Measurements from ENCODE around the gene DBH.
A peak's percentile ranks its signal among the peaks of the same experiment; 100 is the strongest.
"Not testable (repeated sequence)": the region's sequence is repeated elsewhere in the genome, so short reads cannot be mapped to it uniquely, and the experiment has no call there.

DBH gene

DNA sequence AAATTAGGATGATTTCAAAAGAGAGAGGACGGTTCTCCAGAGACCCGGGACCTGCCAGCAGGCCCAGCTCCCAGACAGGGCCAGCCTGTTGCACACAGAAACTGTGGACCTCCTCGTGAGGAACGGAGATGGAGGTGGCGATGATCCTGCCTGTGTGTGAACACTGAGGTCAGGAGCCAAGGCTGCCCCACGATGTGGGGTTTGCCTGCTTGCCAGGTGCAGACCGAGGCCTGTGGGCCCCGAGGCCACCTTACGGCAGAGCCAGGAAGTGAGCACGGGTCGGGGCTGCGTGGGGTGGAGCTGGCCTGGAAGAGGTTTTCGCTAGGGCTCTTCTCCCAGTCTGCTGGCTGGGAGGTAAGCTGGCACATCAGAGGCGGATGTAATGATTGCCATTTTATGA is 31.3 kb upstream of the DBH start:
- DNase-seq: no peak

GRCh38 chr9:133605446-133605845 is 30.7 kb upstream of the DBH start:
- DNase-seq: no peak

DNA sequence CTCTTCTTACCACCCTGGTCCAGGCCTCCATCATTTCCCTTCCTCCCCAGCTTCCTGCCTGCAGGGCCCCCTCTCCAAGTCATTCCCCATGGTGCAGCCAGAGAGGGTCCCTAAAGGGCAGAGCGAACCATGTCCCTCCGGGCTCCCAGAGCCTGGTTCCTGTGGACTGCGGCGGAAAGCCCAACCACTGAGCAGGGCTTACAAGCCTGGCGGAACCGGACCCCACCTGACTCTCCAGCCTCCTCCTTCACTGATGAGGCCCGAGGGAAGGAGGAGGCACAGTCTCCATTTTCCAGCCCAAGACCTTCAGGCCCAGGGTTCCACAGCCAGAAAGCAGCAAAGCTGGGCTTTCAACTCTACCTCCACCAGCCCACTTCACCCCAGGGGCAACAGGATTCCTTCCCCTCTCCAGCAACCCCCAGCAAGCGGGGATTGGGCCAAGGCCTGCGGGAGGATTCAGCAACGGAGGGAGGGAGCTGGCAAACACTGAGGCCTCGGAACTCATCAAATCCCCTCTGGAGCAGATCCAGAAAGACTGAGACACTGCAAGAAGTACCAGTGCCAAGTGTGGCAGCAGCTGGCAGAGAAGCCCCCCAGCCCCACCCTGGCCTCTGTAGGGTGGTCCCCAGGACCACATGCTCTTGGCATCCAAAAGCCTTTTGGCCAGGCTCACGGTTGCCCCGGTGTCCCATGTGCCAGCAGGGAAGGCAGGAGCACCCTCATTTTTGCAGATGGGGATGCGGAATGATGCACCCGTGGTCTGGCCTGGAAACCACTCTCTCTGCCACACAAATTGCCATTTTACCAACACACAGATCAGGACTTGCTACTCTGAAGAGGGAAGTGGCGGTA is 30.1 kb upstream of the DBH start:
- DNase-seq: no peak

DNA sequence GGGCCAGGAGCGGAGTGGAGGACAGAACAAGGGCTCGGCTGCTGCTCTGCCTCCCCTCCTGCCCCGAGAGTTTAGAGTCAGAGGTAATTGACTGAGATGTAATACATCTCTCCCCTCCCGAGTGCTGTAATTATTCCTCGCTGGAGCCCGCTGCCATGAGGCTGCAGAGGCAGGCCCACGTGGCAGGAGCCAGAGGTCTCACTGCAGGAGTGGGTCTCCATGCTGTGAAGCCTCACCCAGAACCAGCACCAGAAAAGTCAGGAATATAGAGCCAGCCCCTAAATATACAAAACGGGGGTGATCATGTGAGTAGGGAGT is 29.5 kb upstream of the DBH start:
- no peak for DNase-seq

DNA sequence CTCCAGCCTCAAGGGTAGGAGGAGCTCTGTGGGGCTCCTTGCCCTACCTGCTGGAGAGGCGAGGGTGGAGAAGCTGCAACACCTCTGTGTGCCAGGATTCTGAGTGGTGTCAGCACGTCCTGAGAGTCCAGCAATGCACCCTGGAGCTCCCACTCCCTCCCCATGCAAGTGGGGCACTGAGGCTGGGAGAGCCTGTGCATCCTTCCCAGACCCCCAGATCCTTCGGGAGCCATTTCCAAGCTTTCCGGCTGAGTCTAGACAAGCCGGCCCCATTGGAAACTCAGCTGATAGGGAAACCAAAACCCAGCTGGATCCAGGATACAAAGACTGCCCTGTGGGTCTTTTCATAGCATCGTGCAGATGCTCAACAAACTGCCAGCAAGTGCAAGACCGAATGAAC is 28.8 kb upstream of the DBH start:
- no peak for DNase-seq

DNA sequence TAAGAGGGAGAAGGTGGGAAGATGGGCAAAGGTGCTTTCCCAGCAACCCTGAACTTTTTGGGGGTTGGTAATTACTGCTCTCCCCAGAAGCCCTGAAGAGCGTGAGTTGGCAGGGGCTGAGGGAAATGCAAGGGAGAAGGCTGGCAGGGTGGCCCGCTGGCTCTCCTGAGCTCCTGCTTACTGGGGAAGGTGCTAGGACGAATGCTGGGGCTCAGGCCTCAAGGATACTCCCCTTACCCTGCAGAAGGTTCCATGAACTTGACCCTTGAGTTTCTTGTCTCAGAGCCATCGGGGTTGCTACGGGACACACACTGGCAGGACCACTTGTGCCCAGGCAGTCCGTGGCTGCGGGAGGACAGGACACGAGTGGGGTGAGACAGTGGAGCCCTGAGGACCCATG is 28.2 kb upstream of the DBH start:
- DNase-seq: no peak

GRCh38 chr9:133608382-133608781 is 27.8 kb upstream of the DBH start:
- no peak for DNase-seq

- no peak for DNase-seq
Observed at GRCh38 chr9:133608889-133609288, 27.3 kb upstream of the DBH start.

DNA sequence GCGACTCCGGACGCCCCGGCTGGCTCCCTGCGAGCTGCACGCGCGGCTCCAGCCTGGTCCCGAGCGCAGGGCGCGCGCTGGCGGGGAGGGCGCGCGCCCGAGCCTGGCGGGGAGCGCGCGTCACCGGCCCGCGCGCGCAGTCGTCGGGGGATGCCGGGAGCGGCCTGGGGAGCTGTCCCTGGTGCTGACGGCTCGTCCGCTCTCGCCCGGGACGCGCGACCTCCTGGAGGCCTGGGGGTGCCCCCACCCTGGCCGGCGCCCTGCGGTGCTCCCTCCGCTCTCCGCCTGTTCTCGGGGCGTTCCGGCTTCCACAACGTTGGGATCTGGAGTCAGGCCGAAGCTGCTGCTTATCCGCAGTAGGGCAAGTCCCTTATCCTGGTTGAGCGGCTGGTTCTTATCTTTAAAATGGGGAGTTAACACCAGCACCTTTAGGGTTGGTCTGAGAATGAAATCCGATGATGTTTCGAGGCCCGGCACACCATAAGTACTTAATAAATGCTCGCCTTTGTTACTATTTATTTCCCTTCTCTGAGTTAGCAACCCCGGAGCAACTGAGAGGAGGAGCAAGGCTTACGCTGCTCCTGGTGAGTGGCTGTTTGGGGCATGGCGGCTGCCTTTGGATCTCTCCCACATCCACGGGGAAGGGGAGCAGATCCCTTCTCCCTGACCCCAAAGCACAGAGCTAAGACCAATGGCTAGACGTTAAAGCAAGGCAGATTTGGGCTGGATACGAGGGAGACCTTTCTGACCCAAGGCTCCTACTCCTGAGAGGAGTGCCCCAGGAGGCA is 26.7 kb upstream of the DBH start, which contains the start of gene FAM163B:
Gene FAM163B, minus strand, starts transcription at position 79 of the 788 bp plus-strand sequence. CDS start 29,166 bp downstream, outside the sequence.
- DNase-seq: peak; percentile 8

DNA sequence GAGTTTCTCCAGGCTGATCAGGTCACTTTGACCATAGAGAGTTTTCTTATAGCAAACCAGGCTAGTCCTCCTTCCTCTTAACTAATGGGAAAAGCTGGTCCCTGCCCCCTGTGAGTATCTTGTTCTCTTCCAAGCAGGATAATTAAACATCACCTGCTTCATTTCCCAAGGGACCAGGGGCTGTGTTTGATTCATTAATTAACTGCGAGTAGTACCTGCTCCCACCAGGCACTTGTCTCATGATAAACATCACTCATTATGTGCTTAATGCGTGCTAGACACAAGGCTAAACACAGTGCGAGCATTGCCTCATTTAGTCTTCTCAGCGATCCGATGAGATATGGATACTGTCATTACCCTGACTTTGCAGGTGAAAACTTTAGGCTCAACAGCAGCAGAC is 25.3 kb upstream of the DBH start:
- DNase-seq: no peak

DNA sequence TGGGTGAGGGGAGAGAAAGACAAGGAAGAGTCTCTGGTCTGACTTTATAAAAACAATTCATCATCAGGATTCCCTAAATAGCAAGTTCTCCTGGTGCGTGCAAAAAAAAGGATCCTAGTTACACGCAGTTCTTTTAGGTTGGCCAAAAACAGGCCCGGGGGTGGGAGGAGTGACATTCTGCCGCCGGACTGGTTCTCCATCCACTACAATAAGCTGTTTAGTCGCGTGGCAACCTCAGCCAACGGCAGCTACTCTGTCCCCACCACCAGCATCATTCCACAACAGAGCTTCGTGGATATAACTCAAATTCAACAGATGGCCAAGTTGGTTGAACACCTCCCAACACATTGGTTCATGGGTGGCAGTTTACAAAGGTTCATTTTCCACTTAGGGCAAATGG is 24.1 kb upstream of the DBH start:
- no peak for DNase-seq

- no peak for DNase-seq
Observed at GRCh38 chr9:133612816-133613215, 23.3 kb upstream of the DBH start.

- no peak for DNase-seq
Observed at GRCh38 chr9:133613432-133613831, 22.7 kb upstream of the DBH start.

- no peak for DNase-seq
Observed at GRCh38 chr9:133614056-133614455, 22.1 kb upstream of the DBH start.

DNA sequence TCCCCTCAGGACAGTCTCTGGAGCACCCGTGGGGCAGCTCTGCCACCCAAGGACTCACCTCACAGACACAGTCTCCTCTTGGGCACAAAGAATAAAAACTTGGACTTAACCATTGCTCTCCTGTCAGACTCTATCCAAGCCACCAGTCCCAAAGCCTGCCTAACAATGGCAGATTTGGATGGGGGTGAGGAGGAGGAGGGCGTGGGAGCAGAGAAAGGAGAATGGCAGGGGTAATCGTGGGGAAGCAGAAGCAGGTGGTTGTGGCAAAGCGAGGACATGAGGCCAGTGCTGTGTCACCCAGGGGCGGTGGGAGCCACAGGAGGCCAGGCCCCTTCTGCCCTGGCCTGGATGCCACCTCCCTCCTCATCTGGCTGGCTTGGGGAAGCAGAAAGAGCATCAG is 21.5 kb upstream of the DBH start:
- no peak for DNase-seq

GRCh38 chr9:133615186-133615585 is 21.0 kb upstream of the DBH start:
- no peak for DNase-seq

- DNase-seq: no peak
Observed at GRCh38 chr9:133615606-133616188, 20.5 kb upstream of the DBH start.

DNA sequence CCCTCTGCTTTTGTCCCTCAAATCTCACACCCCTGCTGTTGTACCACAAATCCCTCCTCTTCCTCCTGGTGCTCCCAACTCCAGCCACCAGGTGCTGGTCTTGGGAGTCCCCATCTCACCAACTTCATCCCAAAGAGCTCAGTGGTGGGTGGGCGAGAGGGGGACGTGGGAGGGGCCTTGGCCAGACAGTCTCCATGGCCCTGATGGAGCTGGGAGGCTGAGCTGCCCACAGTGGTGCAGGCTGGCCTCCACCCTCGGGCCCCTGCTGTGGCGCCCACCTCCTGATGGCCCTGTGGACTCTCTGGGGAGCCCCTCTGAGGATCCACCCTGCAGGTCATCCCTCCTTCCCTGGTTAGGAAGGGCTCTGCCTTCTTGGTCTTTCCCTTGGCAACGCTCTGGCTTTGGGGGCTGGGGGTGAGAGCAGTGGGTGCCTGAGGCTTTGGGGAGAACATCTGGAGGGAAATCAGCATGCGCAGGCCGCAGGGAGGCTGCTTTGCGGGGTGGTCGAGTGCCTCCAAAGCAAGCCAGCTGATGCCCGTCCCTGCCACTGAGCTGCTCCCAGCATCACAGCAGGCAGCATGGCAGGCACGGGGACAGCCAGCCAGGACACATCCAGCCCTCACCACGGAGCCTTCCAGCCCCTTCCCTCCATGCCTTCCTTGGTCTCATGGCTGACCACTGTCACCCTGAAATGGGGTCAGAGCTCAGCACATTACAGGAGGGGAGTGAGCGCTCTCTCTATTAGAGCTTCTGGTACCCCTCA is 19.3 kb upstream of the DBH start:
- DNase-seq: no peak

DNA sequence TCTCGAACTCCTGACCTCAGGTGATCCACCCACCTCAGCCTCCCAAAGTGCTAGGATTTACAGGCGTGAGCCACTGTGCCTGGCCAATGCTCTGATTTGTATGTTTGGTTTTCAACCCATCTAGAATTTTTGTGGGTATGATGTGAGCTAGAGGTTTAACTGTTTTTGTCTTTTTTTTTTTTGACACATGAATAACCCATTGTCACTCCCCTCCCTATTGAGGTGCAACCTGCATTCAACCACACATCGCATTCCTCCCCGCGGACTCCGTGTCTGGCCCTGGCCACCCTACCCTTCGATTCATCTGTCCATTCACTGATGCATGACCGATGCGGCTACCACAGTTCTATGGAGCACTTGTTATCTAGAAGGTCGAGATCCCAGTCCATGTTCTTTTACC is 17.4 kb upstream of the DBH start:
- no peak for DNase-seq

- peak; percentile 11 for DNase-seq
Observed at GRCh38 chr9:133619791-133620190, 16.4 kb upstream of the DBH start.

- no peak for DNase-seq
Observed at GRCh38 chr9:133621725-133622267, 14.4 kb upstream of the DBH start.

DNA sequence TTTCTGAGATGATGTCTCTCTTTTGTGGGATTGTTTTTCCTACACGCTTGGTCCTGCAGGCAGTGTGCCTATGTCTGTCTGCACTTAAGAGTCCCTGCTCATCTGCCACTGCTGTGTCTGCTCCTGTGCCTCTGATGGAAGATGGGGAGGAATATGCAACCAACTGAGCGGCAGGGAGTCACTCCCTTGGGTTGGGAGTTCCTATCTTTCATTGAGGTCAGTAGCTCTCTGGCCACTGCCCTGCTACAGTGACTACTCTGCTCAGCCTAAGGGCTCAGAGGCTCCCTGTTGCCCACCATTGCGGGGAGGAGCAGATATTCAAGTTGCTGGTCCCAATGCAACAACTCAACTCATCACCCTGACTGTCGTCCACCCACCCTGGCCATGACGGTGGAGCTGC is 13.6 kb upstream of the DBH start:
- DNase-seq: no peak

DNA sequence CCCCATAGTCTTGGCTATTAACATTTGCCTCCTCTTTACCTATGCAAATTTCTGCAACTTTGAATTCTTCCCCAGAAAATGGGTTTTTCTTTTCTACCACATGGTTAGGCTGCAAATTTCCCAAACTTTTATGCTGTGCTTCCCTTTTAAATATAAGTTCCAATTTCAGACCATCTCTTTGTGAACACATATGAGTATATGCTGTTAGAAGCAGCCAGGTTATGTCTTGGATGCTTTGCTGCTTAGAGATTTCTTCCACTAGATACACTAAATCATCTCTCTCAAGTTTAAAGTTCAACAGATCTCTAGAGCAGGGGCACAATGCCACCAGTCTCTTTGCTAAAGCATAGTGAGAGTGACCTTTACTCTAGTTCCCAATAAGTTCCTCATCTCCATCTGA is 10.2 kb upstream of the DBH start:
- not testable (repeated sequence) for DNase-seq

Measured in effector CD8-positive, alpha-beta T cell (primary cell).